ENCODE data around the gene IRF9.

The IRF9 gene

GRCh38 chr14:24132061-24132685, 28.9 kb upstream of the IRF9 start:
- no peak for DNase-seq

GRCh38 chr14:24132976-24133375, 28.1 kb upstream of the IRF9 start:
- DNase-seq, result no peak

GRCh38 chr14:24133735-24134134, 27.3 kb upstream of the IRF9 start:
- no peak for DNase-seq

GRCh38 chr14:24135584-24135833, 25.6 kb upstream of the IRF9 start:
- peak; percentile 82 for DNase-seq

GRCh38 chr14:24135834-24136683, 25.0 kb upstream of the IRF9 start, which contains the start of gene PSME1:
TSS of gene PSME1 (plus strand) at chr14:24136194. CDS start at chr14:24136263, 69 bp downstream.
- DNase-seq, result peak; percentile 88

GRCh38 chr14:24136684-24137528, 24.2 kb upstream of the IRF9 start:
- DNase-seq, result no peak

GRCh38 chr14:24137529-24138395, 23.3 kb upstream of the IRF9 start:
- DNase-seq, result no peak

GRCh38 chr14:24138396-24139271, 22.4 kb upstream of the IRF9 start:
- DNase-seq, result no peak

- no peak for DNase-seq
Observed at GRCh38 chr14:24139272-24139934, 21.7 kb upstream of the IRF9 start.

- peak; percentile 99 for DNase-seq
Observed at GRCh38 chr14:24141097-24141880, 19.8 kb upstream of the IRF9 start, which contains the start of gene EMC9. TSS of gene EMC9 (minus strand) at chr14:24141591. CDS start at chr14:24141304, 287 bp downstream.

GRCh38 chr14:24143511-24143910, 17.6 kb upstream of the IRF9 start:
- no peak for DNase-seq

GRCh38 chr14:24144451-24144850, 16.6 kb upstream of the IRF9 start:
- no peak for DNase-seq

GRCh38 chr14:24145219-24145618, 15.8 kb upstream of the IRF9 start:
- DNase-seq, result no peak

- DNase-seq, result no peak
Observed at GRCh38 chr14:24145690-24146452, 15.2 kb upstream of the IRF9 start.

GRCh38 chr14:24146453-24146977, 14.6 kb upstream of the IRF9 start, which contains the start of gene PSME2:
TSS of gene PSME2 (minus strand) at chr14:24146610. CDS start at chr14:24146581, 29 bp downstream.
- DNase-seq, result peak; percentile 96

- peak; percentile 97 for DNase-seq
Observed at GRCh38 chr14:24146978-24147760, 13.9 kb upstream of the IRF9 start, which contains the start of gene RNF31. TSS of gene RNF31 (plus strand) at chr14:24147498. CDS start at chr14:24147699, 201 bp downstream.

- no peak for DNase-seq
Observed at GRCh38 chr14:24147761-24148428, 13.2 kb upstream of the IRF9 start.
